Peyer's patch (tissue), 4 donors: ENCODE data around the gene HNF1A.
A peak's percentile ranks its signal among the peaks of the same experiment; 100 is the strongest.

Experiments used
- CTCF ChIP-seq, 6 experiments: fragments of 450-650 bp in 4 of 6; fragments of 200-600 bp in 2 of 6; sonication (generic) in 1 of 6; IDR thresholded peaks; one replicate each; pipeline ENCODE4 v1.5.1; 2017 to 2019; ENCODE audit warnings: antibody characterized with exemption in 6 of 6, mild to moderate bottlenecking in 3 of 6, moderate library complexity in 1 of 6
- POLR2A ChIP-seq, 2 donors: fragments of 450-650 bp; IDR thresholded peaks; one replicate each; pipeline ENCODE4 v1.5.1; 2017; ENCODE audit warnings: antibody characterized with exemption in 2 of 2, mild to moderate bottlenecking in 2 of 2, moderate library complexity in 2 of 2

- TF ChIP-seq CTCF (IDR thresholded peaks at IDR 0.05), result peak in 3 of 6 experiments; percentile 44 to 54 (median 48)
- TF ChIP-seq POLR2A (IDR thresholded peaks at IDR 0.05), result no peak
These were observed 48.1 kb downstream of the HNF1A start for GRCh38 chr12:121026274-121027045.
